Stimulated activated memory B cell treated with anti-CD40 and anti-IgM and Interleukin-4, amounts not matched to agents 10 μg/mL and 1 μg/mL and 100 μg/mL, for 72 hours (primary cell): ENCODE measurements around the gene AFF3.

ENCODE experiments used
- ATAC-seq: fragments of 150-1000 bp; cut with Tn5 transposase; 2 replicates; pipeline ENCODE4 v1.10.0; 2021
- H3K27ac Mint-ChIP-seq: one replicate; pipeline ENCODE4 v1.8.0; 2022; ENCODE audit warnings: mild to moderate bottlenecking, mixed read lengths
- H3K27me3 Mint-ChIP-seq: one replicate; pipeline ENCODE4 v1.8.0; 2022; ENCODE audit warnings: mixed read lengths
- H3K36me3 Mint-ChIP-seq: one replicate; pipeline ENCODE4 v1.8.0; 2022; ENCODE audit warnings: mixed read lengths
- H3K4me1 Mint-ChIP-seq: one replicate; pipeline ENCODE4 v1.8.0; 2022; ENCODE audit warnings: mixed read lengths
- H3K4me3 Mint-ChIP-seq: one replicate; pipeline ENCODE4 v1.8.0; 2022; ENCODE audit warnings: mild to moderate bottlenecking, moderate library complexity, mixed read lengths
- H3K9me3 Mint-ChIP-seq: one replicate; pipeline ENCODE4 v1.8.0; 2022; ENCODE audit warnings: mixed read lengths

AFF3 gene

DNA sequence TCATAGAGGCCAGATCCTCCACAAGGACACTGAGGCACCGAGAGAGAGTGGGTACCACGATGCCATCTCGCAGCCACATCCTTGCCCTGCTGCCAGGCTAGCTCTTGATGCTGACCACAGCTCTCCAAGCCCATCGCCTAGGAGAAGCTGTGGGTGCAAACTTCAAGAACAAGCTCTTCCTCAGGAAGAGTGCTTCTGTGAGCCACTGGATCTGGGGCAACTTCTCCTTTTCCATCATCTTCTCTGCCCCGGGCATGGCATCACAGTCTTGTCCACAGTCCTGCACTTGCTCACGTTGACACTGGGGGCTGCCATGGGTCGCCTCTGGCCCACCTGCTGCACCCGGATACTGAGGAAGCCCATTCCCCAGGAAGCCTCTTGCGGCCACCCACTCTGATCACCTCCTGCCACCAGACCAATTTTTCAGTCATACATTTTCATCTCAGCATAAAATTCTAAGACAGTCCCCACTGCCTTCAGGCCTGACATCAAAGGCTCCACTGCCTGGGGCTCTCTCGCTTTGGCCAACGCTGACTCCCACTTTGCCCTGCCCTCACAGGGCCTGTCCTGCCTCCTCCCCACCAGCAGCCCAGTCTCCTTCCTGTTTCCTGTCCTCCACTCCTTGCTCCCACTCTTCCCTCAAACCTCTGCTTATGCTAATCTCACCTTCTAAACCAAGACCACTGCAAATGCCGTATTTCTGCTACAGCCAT, 243.9 kb downstream of the AFF3 start:
- H3K27ac Mint-ChIP-seq: peak overlapping the region; percentile 24

DNA sequence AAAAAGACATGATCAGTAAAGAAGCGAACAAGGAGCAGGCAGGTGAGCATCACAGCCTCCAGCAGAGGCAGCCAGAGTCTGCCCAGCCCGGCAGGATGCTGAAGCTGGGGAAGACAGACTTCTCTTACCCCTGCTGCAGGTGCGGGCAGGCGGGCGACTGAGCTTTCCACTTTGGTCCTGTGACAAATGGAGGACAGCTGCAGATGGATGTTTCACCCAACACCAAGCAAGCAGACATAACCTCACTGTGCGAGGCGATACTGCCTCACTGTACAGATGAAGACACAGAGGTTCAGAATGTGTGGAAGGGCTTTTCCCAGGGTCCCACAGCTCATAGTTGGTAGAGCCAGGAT, 251.0 kb downstream of the AFF3 start:
- no peak overlapping the region for H3K4me3 Mint-ChIP-seq
- H3K4me1 Mint-ChIP-seq: peaks cover 6% of the 10 kb centered on the region
- ATAC-seq: no peak
- H3K27me3 Mint-ChIP-seq: no peaks in the 10 kb centered on the region
- no peaks in the 10 kb centered on the region for H3K9me3 Mint-ChIP-seq
- peaks cover 20% of the 10 kb centered on the region for H3K36me3 Mint-ChIP-seq
- no peak overlapping the region for H3K27ac Mint-ChIP-seq

More for the DNA sequence above, 243.9 kb downstream of the AFF3 start:
- no peaks in the 10 kb centered on the region for H3K9me3 Mint-ChIP-seq
- no peak overlapping the region for H3K4me3 Mint-ChIP-seq
- H3K27me3 Mint-ChIP-seq: no peaks in the 10 kb centered on the region
- no peak for ATAC-seq
- H3K4me1 Mint-ChIP-seq: peaks cover 18% of the 10 kb centered on the region
- H3K36me3 Mint-ChIP-seq: peaks cover 37% of the 10 kb centered on the region

GRCh38 chr2:99890568-99891427, 251.6 kb downstream of the AFF3 start:
- Mint-ChIP-seq H3K27ac (no peak overlapping the region), H3K27me3 (no peaks in the 10 kb centered on the region), H3K36me3 (peaks cover 16% of the 10 kb centered on the region), H3K4me1 (peaks cover 6% of the 10 kb centered on the region), H3K9me3 (no peaks in the 10 kb centered on the region), H3K4me3 (no peak overlapping the region)
- ATAC-seq: no peak

GRCh38 chr2:99888617-99889016, 253.8 kb downstream of the AFF3 start:
- Mint-ChIP-seq H3K27me3 (no peaks in the 10 kb centered on the region), H3K9me3 (no peaks in the 10 kb centered on the region), H3K36me3 (peaks cover 28% of the 10 kb centered on the region), H3K4me1 (peaks cover 18% of the 10 kb centered on the region), H3K4me3 (no peak overlapping the region), H3K27ac (no peak overlapping the region)
- ATAC-seq: no peak

DNA sequence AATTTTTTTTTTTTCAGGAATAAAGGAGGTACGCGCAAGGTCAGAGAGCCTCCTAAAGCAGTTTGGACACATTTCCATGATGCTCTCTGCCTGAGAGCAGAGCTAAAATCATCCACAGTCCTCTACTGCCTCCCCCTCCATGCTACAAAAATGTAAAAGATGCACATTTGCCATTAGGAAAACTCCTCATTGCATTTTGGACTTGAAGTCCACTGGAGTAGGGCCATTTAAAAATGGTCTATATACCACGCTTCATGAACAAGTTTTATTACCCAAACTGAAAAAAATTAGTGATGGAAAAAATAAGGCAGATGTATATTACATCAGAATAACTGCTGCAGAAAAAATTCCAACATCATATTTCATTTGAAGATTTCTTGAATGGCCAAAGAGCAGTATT, 256.0 kb downstream of the AFF3 start:
- H3K4me3 Mint-ChIP-seq: no peak overlapping the region
- H3K9me3 Mint-ChIP-seq: no peaks in the 10 kb centered on the region
- no peak for ATAC-seq
- H3K27ac Mint-ChIP-seq: no peak overlapping the region
- H3K36me3 Mint-ChIP-seq: peaks cover 27% of the 10 kb centered on the region
- no peaks in the 10 kb centered on the region for H3K27me3 Mint-ChIP-seq
- peaks cover 40% of the 10 kb centered on the region for H3K4me1 Mint-ChIP-seq

DNA sequence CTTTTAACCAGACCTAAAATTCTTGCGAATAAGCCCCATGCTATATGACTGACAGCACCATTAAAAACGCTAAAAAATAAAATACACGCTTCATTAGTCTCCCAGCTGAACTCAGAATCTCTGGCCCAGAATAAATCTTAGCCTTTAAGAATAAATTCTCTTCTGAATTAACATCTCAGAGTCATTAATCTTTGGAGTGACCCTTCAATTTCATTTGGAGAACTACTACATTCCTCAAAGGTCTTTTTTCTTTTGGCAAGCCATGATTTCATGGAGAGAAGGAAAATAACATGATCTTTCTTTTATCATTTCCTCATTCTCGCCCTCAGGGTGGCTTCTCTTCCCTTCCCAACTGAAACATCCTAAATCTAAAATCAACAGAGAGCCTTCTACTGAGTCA, 259.0 kb downstream of the AFF3 start:
- no peak for ATAC-seq
- Mint-ChIP-seq H3K9me3 (no peaks in the 10 kb centered on the region), H3K4me3 (no peak overlapping the region), H3K27me3 (no peaks in the 10 kb centered on the region), H3K27ac (no peak overlapping the region), H3K36me3 (peaks cover 16% of the 10 kb centered on the region), H3K4me1 (peaks cover 59% of the 10 kb centered on the region)

- Mint-ChIP-seq H3K9me3 (no peaks in the 10 kb centered on the region), H3K27me3 (no peaks in the 10 kb centered on the region), H3K4me3 (no peak overlapping the region), H3K27ac (no peak overlapping the region), H3K36me3 (peaks cover 16% of the 10 kb centered on the region), H3K4me1 (peaks cover 71% of the 10 kb centered on the region)
- ATAC-seq: peak; percentile 47
These were observed 260.3 kb downstream of the AFF3 start for GRCh38 chr2:99881901-99882591.

DNA sequence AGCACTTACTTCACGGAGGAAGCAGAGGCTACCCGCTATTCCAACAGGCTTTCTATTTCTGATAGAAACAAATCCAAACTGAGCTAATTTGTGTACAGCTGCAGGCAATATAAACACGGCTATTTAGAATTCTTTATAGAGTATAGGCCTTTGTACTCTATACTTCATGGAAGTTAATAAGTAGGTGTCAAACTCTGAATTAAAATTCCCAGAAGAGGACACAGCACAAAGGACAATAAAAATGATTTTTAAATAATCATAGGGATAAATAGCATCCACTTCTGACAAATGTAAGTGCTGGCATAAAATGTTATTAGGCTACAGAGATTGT, 261.5 kb downstream of the AFF3 start:
- H3K4me1 Mint-ChIP-seq: peaks cover 82% of the 10 kb centered on the region
- no peak for ATAC-seq
- H3K9me3 Mint-ChIP-seq: no peaks in the 10 kb centered on the region
- no peak overlapping the region for H3K4me3 Mint-ChIP-seq
- peaks cover 28% of the 10 kb centered on the region for H3K36me3 Mint-ChIP-seq
- no peaks in the 10 kb centered on the region for H3K27me3 Mint-ChIP-seq
- H3K27ac Mint-ChIP-seq: no peak overlapping the region

DNA sequence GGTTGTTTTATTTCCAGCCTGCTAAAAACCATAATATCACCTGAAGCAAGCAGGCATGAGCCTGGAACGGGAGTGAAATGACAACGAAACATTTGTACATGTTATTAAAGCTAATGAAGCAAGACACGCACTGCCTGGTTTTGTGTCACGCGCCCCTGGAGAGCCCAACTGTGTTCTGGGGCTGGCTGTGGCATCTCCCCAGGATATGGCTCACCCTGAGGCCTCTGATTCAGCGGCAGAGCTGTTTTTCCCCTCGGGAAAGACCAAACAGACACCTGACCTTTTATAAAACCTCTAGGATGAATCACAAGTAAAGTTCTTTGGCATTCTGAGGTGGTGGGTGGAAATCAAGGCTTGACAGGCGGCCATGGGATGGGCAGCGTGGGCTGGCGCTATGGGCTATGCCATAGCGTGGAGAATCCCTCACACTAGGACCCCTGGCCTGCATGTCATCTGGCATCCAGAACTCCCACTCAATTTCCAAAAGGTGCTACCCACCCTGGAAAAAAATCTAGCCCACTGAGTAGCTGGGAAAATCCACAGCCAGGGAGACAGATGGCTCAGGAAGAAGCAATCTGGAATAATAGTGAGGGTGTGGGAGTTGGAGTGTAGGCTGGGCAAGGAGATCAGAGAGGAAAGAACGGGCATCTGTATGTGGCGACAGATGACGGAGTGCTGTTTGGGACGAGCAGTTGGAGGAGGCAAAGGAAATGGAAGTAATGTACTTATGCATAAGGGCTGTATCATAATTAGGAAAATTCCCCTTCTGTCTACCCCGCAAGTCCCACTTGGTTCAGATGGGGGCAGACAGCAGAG, 262.0 kb downstream of the AFF3 start:
- no peak for ATAC-seq

DNA sequence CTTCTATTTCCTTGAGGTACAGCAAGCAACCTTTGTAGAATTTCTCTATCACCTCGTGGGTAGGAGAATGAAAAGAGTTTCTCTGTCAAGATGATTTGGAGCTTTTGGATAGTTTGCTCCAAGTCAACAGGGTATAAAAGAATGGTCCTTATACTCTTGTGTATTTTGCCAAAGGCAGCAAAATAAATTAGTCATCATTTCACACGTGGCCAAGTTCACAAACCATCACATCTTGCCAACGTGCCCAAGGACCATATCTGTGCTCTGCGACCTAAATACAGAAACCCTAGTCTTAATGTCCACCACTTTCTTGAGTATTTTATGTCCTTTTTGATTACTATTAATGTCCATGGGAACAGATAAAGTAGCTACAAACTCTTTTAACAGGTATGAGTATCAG, 262.9 kb downstream of the AFF3 start:
- Mint-ChIP-seq H3K27me3 (no peaks in the 10 kb centered on the region), H3K27ac (no peak overlapping the region), H3K9me3 (no peaks in the 10 kb centered on the region), H3K4me3 (no peak overlapping the region), H3K36me3 (peaks cover 24% of the 10 kb centered on the region), H3K4me1 (peaks cover 76% of the 10 kb centered on the region)
- no peak for ATAC-seq

More for the DNA sequence above, 262.0 kb downstream of the AFF3 start:
- no peaks in the 10 kb centered on the region for H3K9me3 Mint-ChIP-seq
- H3K4me1 Mint-ChIP-seq: peaks cover 83% of the 10 kb centered on the region
- H3K27me3 Mint-ChIP-seq: no peaks in the 10 kb centered on the region
- peaks cover 31% of the 10 kb centered on the region for H3K36me3 Mint-ChIP-seq
- H3K4me3 Mint-ChIP-seq: no peak overlapping the region
- peak overlapping the region; percentile 8 for H3K27ac Mint-ChIP-seq

DNA sequence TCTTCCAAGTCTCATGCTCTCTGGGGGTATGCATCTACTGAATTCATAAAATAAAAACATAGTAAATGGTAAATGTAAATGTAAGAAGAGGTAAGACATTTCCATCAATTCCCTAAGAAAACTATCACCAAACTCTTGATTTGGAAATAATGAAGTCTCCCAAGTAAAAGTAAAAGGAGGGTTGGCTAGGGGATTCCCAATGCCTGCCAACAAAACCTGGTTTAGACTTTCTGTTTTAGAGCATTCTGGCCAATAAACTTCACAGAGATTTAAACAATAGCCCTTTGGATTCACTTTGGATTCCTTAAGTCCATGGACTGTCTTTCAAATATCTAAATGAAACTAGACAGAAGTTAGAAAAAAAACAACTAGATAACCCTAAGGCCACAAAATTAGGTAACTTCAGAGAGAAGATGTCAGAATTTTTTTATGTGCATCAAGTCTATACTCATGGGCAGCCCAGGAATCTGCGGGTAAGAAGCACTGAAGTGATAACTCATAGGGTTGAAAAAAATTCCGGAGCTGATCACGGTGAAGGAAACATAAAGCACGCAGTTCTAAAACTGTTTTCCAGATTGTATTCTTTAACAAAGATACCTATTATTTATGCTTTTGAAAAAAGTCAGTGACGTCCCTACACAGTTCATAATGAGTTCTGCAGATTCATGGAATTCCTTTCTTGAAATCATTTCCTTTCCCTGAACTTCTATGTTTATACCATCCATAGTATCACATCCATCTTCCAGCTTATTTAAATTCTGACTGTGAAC, 263.6 kb downstream of the AFF3 start:
- H3K4me1 Mint-ChIP-seq: peaks cover 74% of the 10 kb centered on the region
- H3K27me3 Mint-ChIP-seq: no peaks in the 10 kb centered on the region
- H3K9me3 Mint-ChIP-seq: no peaks in the 10 kb centered on the region
- H3K27ac Mint-ChIP-seq: no peak overlapping the region
- H3K36me3 Mint-ChIP-seq: peaks cover 30% of the 10 kb centered on the region
- no peak overlapping the region for H3K4me3 Mint-ChIP-seq
- ATAC-seq: no peak

GRCh38 chr2:99877963-99878362, 264.4 kb downstream of the AFF3 start:
- Mint-ChIP-seq H3K36me3 (peaks cover 32% of the 10 kb centered on the region), H3K4me3 (no peak overlapping the region), H3K4me1 (peaks cover 66% of the 10 kb centered on the region), H3K27ac (no peak overlapping the region), H3K27me3 (no peaks in the 10 kb centered on the region), H3K9me3 (no peaks in the 10 kb centered on the region)
- ATAC-seq: no peak

DNA sequence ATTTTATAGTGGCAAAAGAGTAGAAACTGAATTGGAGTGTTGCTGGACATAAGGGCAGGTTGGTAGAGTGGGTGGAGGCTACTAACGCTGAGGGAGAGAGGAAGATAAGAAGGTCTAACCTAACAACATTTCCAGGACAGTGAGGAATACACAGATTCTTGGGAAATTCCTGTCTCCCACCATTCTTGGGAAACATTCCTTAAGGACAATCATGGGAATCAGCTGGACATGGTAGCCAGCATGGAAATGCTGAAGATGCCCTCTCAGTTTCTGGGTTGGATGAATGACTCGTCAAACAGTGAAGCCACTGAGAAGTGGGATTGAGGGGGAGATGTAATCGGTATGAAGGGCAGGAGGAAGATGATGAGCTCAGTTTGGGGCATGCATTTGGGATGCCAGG, 265.4 kb downstream of the AFF3 start:
- H3K4me3 Mint-ChIP-seq: no peak overlapping the region
- no peaks in the 10 kb centered on the region for H3K9me3 Mint-ChIP-seq
- no peak overlapping the region for H3K27ac Mint-ChIP-seq
- ATAC-seq: no peak
- peaks cover 32% of the 10 kb centered on the region for H3K36me3 Mint-ChIP-seq
- peaks cover 56% of the 10 kb centered on the region for H3K4me1 Mint-ChIP-seq
- H3K27me3 Mint-ChIP-seq: no peaks in the 10 kb centered on the region

GRCh38 chr2:99875627-99876201, 266.7 kb downstream of the AFF3 start:
- H3K9me3 Mint-ChIP-seq: no peaks in the 10 kb centered on the region
- peaks cover 33% of the 10 kb centered on the region for H3K36me3 Mint-ChIP-seq
- peak overlapping the region; percentile 6 for H3K27ac Mint-ChIP-seq
- no peak overlapping the region for H3K4me3 Mint-ChIP-seq
- ATAC-seq: no peak
- peaks cover 50% of the 10 kb centered on the region for H3K4me1 Mint-ChIP-seq
- no peaks in the 10 kb centered on the region for H3K27me3 Mint-ChIP-seq
